K562 (cell line): Measurements from ENCODE around the gene NEB. TPM values are rescaled to one million over a fixed set of nuclear protein-coding genes. Genes with fewer than 3 reads are reported as not detected.
A peak's percentile ranks its signal among the peaks of the same experiment; 100 is the strongest.

Source experiments
- ATAC-seq: fragments of 200-7000 bp; cut with Tn5 transposase; 3 replicates; pipeline ENCODE4 v1.9.1; 2020; ENCODE audit warnings: moderate library complexity
- BruUV-seq: library from RNA; stranded (reverse); fragments of 400-500 nt; replicated peaks from 2 replicates; lab custom pipeline; 2021; lab: Mats Ljungman, UMichigan
- CTCF ChIA-PET: fragments of 300-600 bp; formaldehyde crosslinking; extraction: SDS; loops from one replicate; lab custom pipeline; 2021; ENCODE audit warnings: low intra/inter-chr PET ratio; lab: Yijun Ruan, JAX
- POLR2A ChIA-PET: fragments of 300-600, 350-650 bp; sonication (Branson Sonifier 250); formaldehyde crosslinking; extraction: SDS; loops from one replicate; lab custom pipeline; 2021; ENCODE audit warnings: antibody characterized with exemption, inconsistent platforms; lab: Yijun Ruan, JAX
- DNase-seq, 4 experiments: peaks; one replicate each; pipeline versions ENCODE4 v3.0.0 to v3.0.0-alpha.2; 2011 to 2018; ENCODE audit warnings: low spot score in 3 of 4, mixed read lengths in 3 of 4; ENCODE audit errors: extremely low read depth in 1 of 4
- FAIRE-seq: peaks from 2 replicates; lab custom pipeline; 2011; peaks lifted over from hg19 to GRCh38; lab: Jason Lieb, UNC
- H2AFZ ChIP-seq: 2 replicates; pipeline ENCODE4 v1.6.0; 2011; ENCODE audit warnings: low read depth, low read length, control low read depth, inconsistent platforms
- H3K27ac ChIP-seq: fragments of 200-600 bp; 3 replicates; pipeline ENCODE4 v1.8.0; 2011; ENCODE audit warnings: low read depth, mild to moderate bottlenecking, control low read depth, inconsistent platforms, low read length, moderate library complexity, mixed read lengths; ENCODE audit errors: extremely low read depth
- H3K27me3 ChIP-seq, 2 experiments: fragments of 300-600 bp in 1 of 2; 2 replicates in 1 of 2; 3 replicates in 1 of 2; pipeline versions ENCODE4 v1.6.0 to v1.8.0; 2011; ENCODE audit warnings: inconsistent platforms in 2 of 2, low read length in 2 of 2, mild to moderate bottlenecking in 1 of 2, mixed read lengths in 1 of 2, moderate library complexity in 1 of 2; ENCODE audit not compliant: control insufficient read depth in 2 of 2, insufficient read depth in 2 of 2
- H3K36me3 ChIP-seq: fragments of 300-600 bp; 3 replicates; pipeline ENCODE4 v1.8.0; 2011; ENCODE audit warnings: mild to moderate bottlenecking, low read length, inconsistent platforms; ENCODE audit not compliant: control insufficient read depth, insufficient read depth
- H3K4me1 ChIP-seq, 2 experiments: fragments of 200-600 bp in 1 of 2; replicated peaks in 1 of 2; 2 replicates in 1 of 2; 3 replicates in 1 of 2; pipeline versions ENCODE4 v1.5.1 to v1.8.0; 2011; ENCODE audit warnings: inconsistent platforms in 2 of 2, low read length in 2 of 2, mild to moderate bottlenecking in 1 of 2, mixed read lengths in 1 of 2, moderate library complexity in 1 of 2; ENCODE audit not compliant: control insufficient read depth in 2 of 2, insufficient read depth in 2 of 2
- H3K4me2 ChIP-seq: 2 replicates; pipeline ENCODE4 v1.6.1; 2011; ENCODE audit warnings: low read length, control low read depth, inconsistent platforms, mixed read lengths; ENCODE audit not compliant: insufficient read depth
- H3K4me3 ChIP-seq: fragments of 200-600 bp; sonication (generic), shearing (Covaris generic); 2 replicates; pipeline ENCODE4 v1.5.1; 2016; ENCODE audit warnings: control low read depth, inconsistent platforms
- H3K79me2 ChIP-seq: fragments of 200-600 bp; 3 replicates; pipeline ENCODE4 v1.8.0; 2011; ENCODE audit warnings: low read length, inconsistent platforms; ENCODE audit not compliant: control insufficient read depth, insufficient read depth
- H3K9ac ChIP-seq, 2 experiments: 2 replicates each; pipeline versions ENCODE4 v1.6.0 to v1.6.1; 2011; ENCODE audit warnings: low read depth in 2 of 2, low read length in 2 of 2, control low read depth in 1 of 2, inconsistent platforms in 1 of 2, mild to moderate bottlenecking in 1 of 2, mixed read lengths in 1 of 2; ENCODE audit not compliant: insufficient read depth in 1 of 2
- H3K9me1 ChIP-seq: one replicate; pipeline ENCODE4 v1.6.0; 2011; ENCODE audit warnings: inconsistent platforms, mild to moderate bottlenecking, low read length, moderate library complexity; ENCODE audit not compliant: control insufficient read depth, insufficient read depth
- H3K9me3 ChIP-seq: replicated peaks from 2 replicates; pipeline ENCODE4 v1.5.1; 2011; ENCODE audit warnings: low read depth, low read length, inconsistent platforms; ENCODE audit not compliant: control insufficient read depth, insufficient read depth
- H4K20me1 ChIP-seq: replicated peaks from 2 replicates; pipeline ENCODE4 v1.6.1; 2011; ENCODE audit warnings: low read length, inconsistent platforms, mixed read lengths; ENCODE audit not compliant: control insufficient read depth, insufficient read depth
- ATF2 ChIP-seq: sonication (generic); formaldehyde crosslinking; IDR thresholded peaks from 2 replicates; pipeline ENCODE4 v1.8.1; 2022; ENCODE audit warnings: missing genetic modification reagents
- CREB1 ChIP-seq, 2 experiments: sonication (generic) in 1 of 2; formaldehyde crosslinking in 1 of 2; IDR thresholded peaks; 2 replicates each; pipeline versions ENCODE4 v1.6.1 to v1.8.0; 2012 to 2022; ENCODE audit warnings: inconsistent platforms in 1 of 2, mild to moderate bottlenecking in 1 of 2, missing genetic modification reagents in 1 of 2, moderate library complexity in 1 of 2
- ELF2 ChIP-seq: fragments of 250-450 bp; sonication (Bioruptor Pico); IDR thresholded peaks from 2 replicates; pipeline ENCODE4 v1.5.0; 2021; ENCODE audit warnings: mild to moderate bottlenecking
- IRF2 ChIP-seq: sonication (generic); formaldehyde crosslinking; IDR thresholded peaks from 2 replicates; pipeline ENCODE4 v1.8.1; 2022; ENCODE audit warnings: mild to moderate bottlenecking, missing genetic modification reagents
- KLF16 ChIP-seq: IDR thresholded peaks from 2 replicates; pipeline ENCODE4 v1.6.1; 2016; ENCODE audit warnings: antibody characterized with exemption
- MLLT1 ChIP-seq, 2 experiments: fragments of 450-650 bp; IDR thresholded peaks; 2 replicates each; pipeline ENCODE4 v1.6.1; 2016
- NFIC ChIP-seq: fragments of 450-650 bp; IDR thresholded peaks from 2 replicates; pipeline ENCODE4 v1.6.1; 2017; ENCODE audit warnings: mild to moderate bottlenecking, inconsistent platforms
- PURB ChIP-seq: sonication (generic); formaldehyde crosslinking; IDR thresholded peaks from 2 replicates; pipeline ENCODE4 v1.9.0; 2021; ENCODE audit warnings: low read depth, mild to moderate bottlenecking, missing genetic modification reagents
- RBM22 ChIP-seq: fragments of 200-400 bp; formaldehyde crosslinking; IDR thresholded peaks from 2 replicates; pipeline ENCODE4 v1.6.1; 2018; ENCODE audit warnings: low read length, low read depth; ENCODE audit not compliant: poor library complexity, severe bottlenecking
- RNF2 ChIP-seq: sonication (generic); IDR thresholded peaks from 2 replicates; pipeline ENCODE4 v1.6.1; 2016
- THRAP3 ChIP-seq: fragments of 450-650 bp; IDR thresholded peaks from 2 replicates; pipeline ENCODE4 v1.6.1; 2016; ENCODE audit warnings: mild to moderate bottlenecking, inconsistent platforms, borderline replicate concordance
- ZBTB17 ChIP-seq: fragments of 450-650 bp; formaldehyde crosslinking; IDR thresholded peaks from 2 replicates; pipeline ENCODE4 v1.4.0; 2020; ENCODE audit warnings: mild to moderate bottlenecking
- ZBTB8A ChIP-seq: fragments of 450-650 bp; IDR thresholded peaks from 2 replicates; pipeline ENCODE4 v1.6.1; 2018; ENCODE audit warnings: mild to moderate bottlenecking, moderate library complexity; ENCODE audit not compliant: partially characterized antibody
- WGBS: fragments of 100-300 bp; shearing (Covaris generic); methylation state at CpG from one replicate; pipeline ENCODE4 v1.1.6; 2016; ENCODE audit warnings: low coverage, mixed read lengths; ENCODE audit not compliant: insufficient coverage; ENCODE audit errors: missing lambda C conversion rate; 5-methylcytosine and 5-hydroxymethylcytosine counted together
- in situ Hi-C: fragments of 300-500 bp; cut with MboI; formaldehyde crosslinking; loops from 4 replicates; pipeline ENCODE4 v1.15.0; 2018; ENCODE audit warnings: inconsistent platforms, mixed read lengths
- intact Hi-C: fragments of 100-400 bp; cut with micrococcal nuclease; formaldehyde crosslinking; loops from 2 replicates; pipeline ENCODE4 v1.14.2; 2022
- polyA plus RNA-seq, 8 experiments: library from polyadenylated mRNA; depleted of rRNA in 4 of 8; stranded (reverse) in 5 of 8; unstranded in 3 of 8; fragments of >200 nt; fragmentation: Nextera tagmentation in 2 of 8; fragmentation: Illumina TruSeq in 1 of 8; extraction: Ambion mirVana in 2 of 8; extraction: Trizol in 1 of 8; gene quantifications; 2 replicates each; pipeline versions ENCODE4 v1.2.1 to v1.2.3, GENCODE V29; 2011 to 2014; ENCODE audit warnings: inconsistent platforms in 1 of 8, missing spikeins in 1 of 8
- total RNA-seq, 7 experiments: library from RNA; depleted of rRNA in 6 of 7; stranded (reverse); fragments of >200 nt in 6 of 7; fragmentation: Illumina TruSeq in 2 of 7; extraction: Trizol in 2 of 7; gene quantifications; 2 replicates each; pipeline versions ENCODE4 v1.2.1 to v1.2.3, GENCODE V29; 2011 to 2021; ENCODE audit warnings: low replicate concordance in 1 of 7
- TF ChIP-seq, protein P1 (sequence below), 3 experiments: IDR thresholded peaks in 2 of 3; conservative IDR thresholded peaks in 1 of 3; 2 replicates each; pipeline ENCODE4 v1.5.1; 2011 to 2012; ENCODE audit warnings: low read length in 3 of 3, mild to moderate bottlenecking in 3 of 3, control low read depth in 2 of 3, improper control_type of control experiment in 1 of 3, inconsistent platforms in 1 of 3, low read depth in 1 of 3, mixed read lengths in 1 of 3, moderate library complexity in 1 of 3; ENCODE audit not compliant: insufficient read depth in 2 of 3
- TF ChIP-seq, protein P2 (sequence below): fragments of 450-650 bp; formaldehyde crosslinking; IDR thresholded peaks from 2 replicates; pipeline ENCODE4 v1.4.0; 2020; ENCODE audit warnings: mild to moderate bottlenecking, moderate library complexity

NEB gene
- total and polyA plus RNA-seq, 9 of the 15 experiments (the other 6 are each of a cell fraction or from before 2014, with no cell fraction given), result 1.7 to 3.8 (median 2.9) TPM

DNA sequence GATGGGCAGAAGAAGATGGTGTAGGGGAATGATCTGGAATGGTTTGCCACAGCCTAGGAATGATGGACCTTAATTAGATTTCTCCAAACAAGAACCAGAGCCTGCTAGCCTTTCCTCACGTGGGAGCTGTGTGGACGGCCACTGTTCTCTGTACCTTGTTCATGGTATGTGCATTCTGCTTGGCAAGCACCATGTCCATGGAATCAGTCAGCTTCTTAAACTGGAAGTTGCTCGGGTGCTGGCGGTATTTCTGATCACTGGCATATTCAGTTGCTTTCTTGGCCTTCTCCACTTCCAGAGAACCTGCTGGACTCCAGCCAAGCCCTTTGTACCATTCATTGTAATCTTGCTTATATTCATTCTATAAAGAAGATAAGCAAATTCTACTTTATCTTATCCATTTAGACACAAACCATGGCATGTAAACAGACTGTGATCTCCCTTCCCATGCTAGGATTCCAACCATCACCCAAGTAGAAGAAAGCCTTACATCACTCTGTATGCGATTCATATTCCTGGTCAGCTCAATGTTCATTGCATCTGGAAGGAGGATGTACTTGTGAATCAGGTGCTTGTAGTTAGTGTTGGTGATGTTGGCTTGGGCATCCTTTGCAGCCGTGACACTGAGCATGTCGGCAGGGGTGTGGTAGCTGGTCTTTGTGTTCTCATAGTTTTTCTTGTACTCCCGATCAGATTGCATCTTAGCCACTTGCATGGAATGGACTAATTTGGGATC lies 78.4 kb downstream of the NEB start:
- H3K79me2 ChIP-seq, result no peaks in the 10 kb centered on the region
- peaks cover 0 to 22% of the 10 kb centered on the region in 2 experiments; a peak in 3 of 5 replicates for H3K4me1 ChIP-seq
- DNase-seq (no peak), FAIRE-seq (peak; percentile 15), ATAC-seq (no peak)
- no peaks in the 10 kb centered on the region for H3K27me3 ChIP-seq
- WGBS, result 53% methylated on average over 8 of the region's 8 CpGs
- ChIA-PET CTCF (no interaction called here), POLR2A (interaction anchor here (1.0 to 1.9 kb wide), 3 partner anchors 10 to 23 kb away, joined by 3 to 7 read pairs (median 3); no protein-coding TSS in a partner anchor)
- no peak overlapping the region for H3K4me2 ChIP-seq
- intact Hi-C loops (no loop called here), in situ Hi-C loops (no loop called here)
- no TSS peak for BruUV-seq
- no peak overlapping the region for H3K4me3 ChIP-seq
- no peaks in the 10 kb centered on the region for H4K20me1 ChIP-seq
- H3K9me1 ChIP-seq, result no peaks in the 10 kb centered on the region
- no peak for TF ChIP-seq ATF2 (CRISPR knock-in tag)
- no peak for TF ChIP-seq KLF16
- no peak for TF ChIP-seq ZBTB8A
- TF ChIP-seq ELF2 (CRISPR knock-in tag), result no peak
- no peak for TF ChIP-seq RBM22
- no peak for TF ChIP-seq IRF2 (CRISPR knock-in tag)
- TF ChIP-seq NFIC, result peak; percentile 42; the same call in 1 of the 2 replicates
- TF ChIP-seq THRAP3, result no peak
- TF ChIP-seq ZBTB17 (CRISPR knock-in tag), result peak; percentile 95
- TF ChIP-seq RNF2, result no peak
- TF ChIP-seq PURB, result no peak
- TF ChIP-seq, protein P1, sequence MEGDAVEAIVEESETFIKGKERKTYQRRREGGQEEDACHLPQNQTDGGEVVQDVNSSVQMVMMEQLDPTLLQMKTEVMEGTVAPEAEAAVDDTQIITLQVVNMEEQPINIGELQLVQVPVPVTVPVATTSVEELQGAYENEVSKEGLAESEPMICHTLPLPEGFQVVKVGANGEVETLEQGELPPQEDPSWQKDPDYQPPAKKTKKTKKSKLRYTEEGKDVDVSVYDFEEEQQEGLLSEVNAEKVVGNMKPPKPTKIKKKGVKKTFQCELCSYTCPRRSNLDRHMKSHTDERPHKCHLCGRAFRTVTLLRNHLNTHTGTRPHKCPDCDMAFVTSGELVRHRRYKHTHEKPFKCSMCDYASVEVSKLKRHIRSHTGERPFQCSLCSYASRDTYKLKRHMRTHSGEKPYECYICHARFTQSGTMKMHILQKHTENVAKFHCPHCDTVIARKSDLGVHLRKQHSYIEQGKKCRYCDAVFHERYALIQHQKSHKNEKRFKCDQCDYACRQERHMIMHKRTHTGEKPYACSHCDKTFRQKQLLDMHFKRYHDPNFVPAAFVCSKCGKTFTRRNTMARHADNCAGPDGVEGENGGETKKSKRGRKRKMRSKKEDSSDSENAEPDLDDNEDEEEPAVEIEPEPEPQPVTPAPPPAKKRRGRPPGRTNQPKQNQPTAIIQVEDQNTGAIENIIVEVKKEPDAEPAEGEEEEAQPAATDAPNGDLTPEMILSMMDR (IDR thresholded peaks at IDR 0.05 in 2 of 3, conservative IDR thresholded peaks at IDR 0.05 in 1 of 3; ENCODE audit: insufficient read depth in 2 of 3, low read depth in 1 of 3, low read length in 3 of 3), result no peak
- TF ChIP-seq, protein P2, sequence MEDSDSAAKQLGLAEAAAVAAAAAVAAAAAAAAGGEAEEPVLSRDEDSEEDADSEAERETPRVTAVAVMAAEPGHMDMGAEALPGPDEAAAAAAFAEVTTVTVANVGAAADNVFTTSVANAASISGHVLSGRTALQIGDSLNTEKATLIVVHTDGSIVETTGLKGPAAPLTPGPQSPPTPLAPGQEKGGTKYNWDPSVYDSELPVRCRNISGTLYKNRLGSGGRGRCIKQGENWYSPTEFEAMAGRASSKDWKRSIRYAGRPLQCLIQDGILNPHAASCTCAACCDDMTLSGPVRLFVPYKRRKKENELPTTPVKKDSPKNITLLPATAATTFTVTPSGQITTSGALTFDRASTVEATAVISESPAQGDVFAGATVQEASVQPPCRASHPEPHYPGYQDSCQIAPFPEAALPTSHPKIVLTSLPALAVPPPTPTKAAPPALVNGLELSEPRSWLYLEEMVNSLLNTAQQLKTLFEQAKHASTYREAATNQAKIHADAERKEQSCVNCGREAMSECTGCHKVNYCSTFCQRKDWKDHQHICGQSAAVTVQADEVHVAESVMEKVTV (CRISPR knock-in tag), result no peak
- no peak for TF ChIP-seq CREB1 (IDR thresholded peaks at IDR 0.05)
- TF ChIP-seq CREB1 (CRISPR knock-in tag; IDR thresholded peaks at IDR 0.05), result 0 out of 2 replicates have a peak, but pooled peaks have one; percentile 26
- TF ChIP-seq MLLT1 (IDR thresholded peaks at IDR 0.05), result peak in 1 of 2 experiments; percentile 87; a peak in 2 of 4 replicates
- H3K9me3 ChIP-seq, result no peaks in the 10 kb centered on the region
- no peaks in the 10 kb centered on the region for H3K36me3 ChIP-seq
- no peak overlapping the region for H3K9ac ChIP-seq
- H3K27ac ChIP-seq, result no peak overlapping the region
- H2AFZ ChIP-seq, result no peak overlapping the region
